GM18873 (cell line): ENCODE measurements around the gene NDOR1.

Experiments
- ATAC-seq: cut with Tn5 transposase; IDR thresholded peaks from one replicate; pipeline ENCODE4 v1.9.1; 2021; ENCODE audit warnings: mild to moderate bottlenecking, moderate library complexity, moderate number of reproducible peaks; ENCODE audit not compliant: unreplicated experiment, low FRiP score

Gene NDOR1

DNA sequence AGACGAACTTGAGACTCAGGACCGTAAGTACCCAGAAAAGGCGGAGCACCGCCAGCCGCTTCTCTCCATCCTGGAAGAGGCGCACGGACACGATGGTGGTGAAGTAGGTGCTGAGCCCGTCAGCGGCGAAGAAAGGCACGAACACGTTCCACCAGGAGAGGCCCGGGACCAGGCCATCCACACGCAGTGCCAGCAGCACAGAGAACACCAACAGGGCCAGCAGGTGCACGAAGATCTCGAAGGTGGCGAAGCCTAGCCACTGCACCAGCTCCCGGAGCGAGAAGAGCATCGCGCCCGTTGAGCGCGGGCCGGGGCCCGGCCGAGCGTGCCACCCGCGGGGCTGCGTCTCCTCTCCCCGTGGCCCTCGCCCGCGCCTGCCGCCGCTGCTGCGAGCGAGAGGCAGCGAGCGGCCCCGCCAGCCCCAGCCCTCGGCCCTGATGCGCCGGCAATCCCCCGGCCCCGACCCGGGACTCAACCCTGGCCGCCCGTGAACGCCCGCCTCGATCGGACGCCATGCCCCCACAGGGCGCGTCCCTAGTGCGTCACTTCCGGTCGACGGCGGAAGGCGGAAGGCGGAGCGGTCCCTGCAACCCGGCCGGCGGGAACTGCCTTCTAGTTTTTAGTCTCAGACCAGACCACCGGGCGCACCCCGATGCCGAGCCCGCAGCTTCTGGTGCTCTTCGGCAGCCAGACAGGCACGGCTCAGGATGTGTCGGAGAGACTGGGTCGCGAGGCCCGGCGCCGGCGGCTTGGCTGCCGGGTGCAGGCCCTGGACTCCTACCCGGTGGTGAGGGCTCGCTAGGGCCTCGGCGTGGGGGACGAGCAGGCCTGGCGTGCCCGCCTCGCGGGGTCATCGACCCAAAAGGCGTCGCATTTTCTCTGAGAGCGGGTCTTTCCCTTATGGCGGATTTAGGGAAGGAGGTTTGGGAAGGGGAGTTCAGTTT is at the start of gene NDOR1, which contains the start of gene TMEM203:
Gene NDOR1, plus strand, starts transcription at position 575 of the 944 bp plus-strand sequence. Its CDS starts 78 bp downstream, at position 653.
Gene TMEM203, minus strand, starts transcription at position 523 of the 944 bp plus-strand sequence. Its CDS starts 234 bp downstream, at position 289.
- no peak for ATAC-seq

DNA sequence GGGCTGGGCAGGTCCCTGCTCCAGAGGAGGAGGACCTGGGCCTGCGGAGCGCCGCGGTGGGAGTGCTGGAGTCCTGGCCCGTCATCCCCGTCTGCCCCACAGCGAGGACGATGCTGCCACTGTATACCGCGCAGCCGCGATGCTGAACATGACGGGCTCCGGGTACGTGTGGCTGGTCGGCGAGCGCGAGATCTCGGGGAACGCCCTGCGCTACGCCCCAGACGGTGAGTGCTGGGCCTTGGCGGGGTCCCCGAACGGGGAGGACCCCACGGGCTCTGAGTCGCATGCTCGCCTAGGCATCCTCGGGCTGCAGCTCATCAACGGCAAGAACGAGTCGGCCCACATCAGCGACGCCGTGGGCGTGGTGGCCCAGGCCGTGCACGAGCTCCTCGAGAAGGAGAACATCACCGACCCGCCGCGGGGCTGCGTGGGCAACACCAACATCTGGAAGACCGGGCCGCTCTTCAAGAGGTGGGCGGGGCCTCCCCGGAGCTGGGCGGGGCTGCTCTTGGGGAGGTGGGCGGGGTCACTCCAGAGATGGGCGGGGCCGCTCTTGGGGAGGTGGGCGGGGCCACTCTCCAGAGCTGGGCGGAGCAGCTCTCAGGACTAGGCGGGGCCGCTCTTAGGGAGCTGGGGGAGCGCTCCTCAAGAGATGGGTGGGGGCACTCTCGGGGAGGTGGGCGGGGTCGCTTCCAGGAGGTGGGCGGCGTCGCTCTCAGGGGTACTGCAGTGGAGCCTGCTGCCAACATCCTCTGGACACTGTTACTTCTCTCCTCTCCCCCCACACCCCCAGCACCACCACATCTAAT is 48.7 kb upstream of the NDOR1 start:
- ATAC-seq: no peak

DNA sequence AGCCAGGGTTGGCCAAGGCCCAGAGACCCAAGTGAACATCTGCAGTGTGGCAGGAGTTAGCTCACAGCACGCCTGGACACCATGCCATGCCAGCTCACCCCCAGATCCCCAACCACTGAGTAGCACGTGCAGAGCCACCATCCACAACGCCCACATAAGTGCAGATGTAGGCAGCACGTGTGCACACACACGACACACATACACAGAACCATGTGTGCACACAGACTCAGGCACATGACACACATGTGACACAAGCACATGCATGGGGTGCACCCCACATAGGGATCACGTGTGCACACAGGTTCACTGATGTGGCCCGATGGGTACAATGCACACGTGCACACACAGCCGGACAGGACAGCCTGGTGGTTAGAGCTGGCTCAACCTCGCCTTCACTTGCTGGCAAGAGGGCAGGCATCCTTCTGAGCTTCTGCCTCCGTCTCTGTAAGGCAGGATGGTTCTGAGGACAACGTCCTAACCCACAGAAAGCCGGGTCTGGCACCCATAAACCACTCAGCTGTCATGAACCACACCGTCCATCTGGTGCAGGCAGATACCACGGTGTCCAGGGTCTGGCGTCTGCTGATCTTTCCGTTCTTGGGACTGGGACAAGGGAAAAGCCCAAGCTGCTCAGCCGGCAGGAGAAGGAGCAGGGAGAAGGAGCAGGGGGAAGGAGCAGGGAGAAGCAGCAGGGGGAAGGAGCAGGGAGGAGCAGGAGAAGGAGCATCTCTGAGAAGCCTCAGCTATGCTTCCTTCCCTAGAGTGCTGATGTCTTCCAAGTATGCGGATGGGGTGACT is 47.7 kb upstream of the NDOR1 start:
- ATAC-seq: no peak

DNA sequence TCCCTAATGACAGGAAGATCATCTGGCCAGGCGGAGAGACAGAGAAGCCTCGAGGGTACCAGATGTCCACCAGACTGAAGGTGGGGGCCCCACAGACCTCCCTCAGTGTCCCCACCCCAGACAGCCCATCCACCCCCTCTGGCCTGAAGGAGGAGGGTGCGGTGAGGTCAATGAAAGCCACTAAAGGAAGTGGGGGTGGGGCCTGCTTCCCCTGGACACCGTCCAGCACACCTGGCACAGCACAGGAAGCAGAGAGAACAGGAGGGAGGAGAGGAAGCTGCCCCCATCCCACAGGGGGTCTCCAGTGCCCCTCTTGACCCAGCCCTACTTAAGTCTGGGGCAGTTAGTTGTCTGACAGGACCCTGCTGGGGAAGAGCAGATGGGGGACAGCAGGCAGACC is 46.9 kb upstream of the NDOR1 start:
- ATAC-seq: no peak

DNA sequence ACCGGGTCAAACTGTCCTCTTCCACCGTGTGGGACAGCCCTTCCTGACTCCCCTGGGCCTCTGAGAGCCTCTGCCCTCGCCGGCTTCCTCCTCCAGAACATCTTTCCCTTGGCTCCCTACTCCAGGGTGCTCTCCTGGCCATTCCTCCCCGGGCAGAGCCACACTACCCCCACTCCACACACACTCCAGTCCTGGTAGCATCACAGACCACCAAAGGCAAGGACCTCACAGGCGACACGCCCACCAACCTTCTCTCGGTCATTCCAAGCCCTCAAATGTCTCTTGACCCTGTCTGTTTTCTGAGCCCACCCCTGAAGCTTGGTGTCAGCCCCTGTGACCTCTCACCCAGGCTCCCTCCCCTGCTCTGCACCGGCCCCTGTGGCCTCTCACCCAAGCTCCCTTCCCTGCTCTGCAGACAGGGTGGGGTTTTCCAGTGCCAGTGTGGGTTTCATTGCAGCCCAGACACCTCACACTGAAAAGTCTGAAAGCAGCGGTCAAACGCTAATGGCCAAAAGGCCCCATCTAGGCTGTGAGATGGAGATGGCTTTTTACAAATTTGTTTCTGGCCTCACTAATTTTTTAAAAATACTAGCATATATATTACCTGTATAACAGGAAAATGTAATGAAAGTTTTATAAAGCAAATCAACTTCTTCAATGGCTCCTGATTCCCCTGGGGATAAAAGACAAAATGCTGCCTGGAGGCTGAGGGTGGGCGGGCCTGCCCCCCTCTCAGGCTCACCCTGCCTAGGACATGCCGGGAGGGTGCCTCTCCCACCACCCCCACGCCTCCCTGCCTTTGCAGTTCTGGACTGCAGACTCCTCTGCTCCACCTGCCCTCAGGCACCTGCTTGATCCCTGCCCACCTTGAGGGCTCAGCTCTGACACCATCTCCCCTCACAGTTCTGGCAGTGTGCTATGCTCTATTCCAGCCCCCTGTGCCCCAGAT is 46.1 kb upstream of the NDOR1 start:
- ATAC-seq: no peak

DNA sequence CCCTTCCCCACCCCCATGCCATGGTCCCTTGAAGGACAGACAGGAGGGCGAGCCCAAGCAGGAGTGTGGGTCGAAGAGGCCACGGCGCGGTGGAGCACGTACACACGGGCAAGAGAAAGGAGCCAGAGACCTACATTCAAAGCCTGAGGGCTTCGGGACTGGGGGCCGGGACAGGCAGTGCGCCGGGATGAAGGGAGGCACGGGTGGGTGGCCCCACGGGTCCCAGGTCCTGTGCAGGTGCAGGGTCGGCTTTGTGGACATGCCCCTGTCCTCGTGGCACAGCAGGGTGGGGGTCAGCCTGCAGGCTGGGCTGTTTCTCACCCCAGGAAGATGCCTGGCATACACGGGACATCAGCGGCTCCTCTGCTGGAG is 45.5 kb upstream of the NDOR1 start:
- no peak for ATAC-seq

DNA sequence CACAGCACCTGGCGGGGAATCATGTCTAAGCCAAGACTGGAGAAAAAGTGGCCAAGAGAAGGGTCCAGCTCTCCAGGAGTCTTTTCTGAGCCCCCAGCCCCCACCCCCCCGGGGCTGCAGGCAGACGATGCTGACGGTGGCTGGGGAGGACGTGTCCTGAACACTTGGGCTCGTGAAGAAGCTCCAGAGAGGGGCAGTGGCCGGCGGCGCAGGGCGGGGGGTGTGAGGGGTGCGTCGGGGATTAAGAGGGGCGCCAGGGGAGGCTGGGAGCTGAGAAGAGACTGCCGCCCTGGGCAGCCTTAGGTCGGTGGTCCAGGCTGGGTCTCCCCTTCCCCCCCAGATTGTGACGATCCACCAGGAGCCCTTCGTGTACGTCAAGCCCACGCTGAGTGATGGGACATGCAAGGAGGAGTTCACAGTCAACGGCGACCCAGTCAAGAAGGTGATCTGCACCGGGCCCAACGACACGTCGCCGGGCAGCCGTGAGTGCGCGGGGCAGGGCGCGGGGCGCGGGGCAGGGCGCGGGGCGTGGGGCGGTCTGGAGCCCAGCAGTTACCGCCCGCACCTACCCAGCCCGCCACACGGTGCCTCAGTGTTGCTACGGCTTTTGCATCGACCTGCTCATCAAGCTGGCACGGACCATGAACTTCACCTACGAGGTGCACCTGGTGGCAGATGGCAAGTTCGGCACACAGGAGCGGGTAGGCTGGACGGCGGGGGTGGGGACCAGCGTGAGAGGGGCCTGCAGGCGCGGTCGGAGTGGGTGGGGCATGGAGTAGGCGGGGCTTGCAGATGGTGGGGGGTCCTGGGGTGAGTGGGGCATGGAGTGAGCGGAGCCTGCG is 44.6 kb upstream of the NDOR1 start:
- ATAC-seq: no peak

DNA sequence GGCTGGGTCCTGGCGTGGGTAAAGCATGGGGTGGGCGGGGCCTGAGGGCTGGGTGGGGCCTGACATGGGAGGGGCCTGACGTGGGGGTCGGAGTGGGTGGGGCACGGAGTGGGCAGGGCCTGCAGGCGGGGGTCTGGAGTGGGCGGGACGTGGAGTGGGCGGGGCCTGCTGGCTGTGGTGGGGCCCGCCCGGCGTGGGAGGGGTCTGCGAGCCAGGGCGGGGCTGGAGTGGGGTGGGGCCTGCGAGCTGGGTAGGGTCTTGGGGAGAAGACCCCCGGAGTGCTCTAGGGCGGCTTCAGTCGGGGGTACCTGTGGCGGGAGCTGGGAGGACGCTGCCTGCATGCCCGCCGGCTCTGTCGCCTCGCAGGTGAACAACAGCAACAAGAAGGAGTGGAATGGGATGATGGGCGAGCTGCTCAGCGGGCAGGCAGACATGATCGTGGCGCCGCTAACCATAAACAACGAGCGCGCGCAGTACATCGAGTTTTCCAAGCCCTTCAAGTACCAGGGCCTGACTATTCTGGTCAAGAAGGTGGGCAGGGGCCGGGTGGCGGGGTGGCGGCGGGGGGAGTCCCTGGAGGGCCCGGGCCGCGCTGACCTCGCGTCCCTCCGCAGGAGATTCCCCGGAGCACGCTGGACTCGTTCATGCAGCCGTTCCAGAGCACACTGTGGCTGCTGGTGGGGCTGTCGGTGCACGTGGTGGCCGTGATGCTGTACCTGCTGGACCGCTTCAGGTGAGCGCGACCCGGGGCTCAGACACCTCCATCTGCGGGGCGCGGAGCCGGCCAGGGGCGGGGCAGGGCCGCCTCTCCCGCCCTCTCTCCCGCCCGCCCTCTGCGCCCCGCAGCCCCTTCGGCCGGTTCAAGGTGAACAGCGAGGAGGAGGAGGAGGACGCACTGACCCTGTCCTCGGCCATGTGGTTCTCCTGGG is 43.7 kb upstream of the NDOR1 start:
- ATAC-seq: no peak

DNA sequence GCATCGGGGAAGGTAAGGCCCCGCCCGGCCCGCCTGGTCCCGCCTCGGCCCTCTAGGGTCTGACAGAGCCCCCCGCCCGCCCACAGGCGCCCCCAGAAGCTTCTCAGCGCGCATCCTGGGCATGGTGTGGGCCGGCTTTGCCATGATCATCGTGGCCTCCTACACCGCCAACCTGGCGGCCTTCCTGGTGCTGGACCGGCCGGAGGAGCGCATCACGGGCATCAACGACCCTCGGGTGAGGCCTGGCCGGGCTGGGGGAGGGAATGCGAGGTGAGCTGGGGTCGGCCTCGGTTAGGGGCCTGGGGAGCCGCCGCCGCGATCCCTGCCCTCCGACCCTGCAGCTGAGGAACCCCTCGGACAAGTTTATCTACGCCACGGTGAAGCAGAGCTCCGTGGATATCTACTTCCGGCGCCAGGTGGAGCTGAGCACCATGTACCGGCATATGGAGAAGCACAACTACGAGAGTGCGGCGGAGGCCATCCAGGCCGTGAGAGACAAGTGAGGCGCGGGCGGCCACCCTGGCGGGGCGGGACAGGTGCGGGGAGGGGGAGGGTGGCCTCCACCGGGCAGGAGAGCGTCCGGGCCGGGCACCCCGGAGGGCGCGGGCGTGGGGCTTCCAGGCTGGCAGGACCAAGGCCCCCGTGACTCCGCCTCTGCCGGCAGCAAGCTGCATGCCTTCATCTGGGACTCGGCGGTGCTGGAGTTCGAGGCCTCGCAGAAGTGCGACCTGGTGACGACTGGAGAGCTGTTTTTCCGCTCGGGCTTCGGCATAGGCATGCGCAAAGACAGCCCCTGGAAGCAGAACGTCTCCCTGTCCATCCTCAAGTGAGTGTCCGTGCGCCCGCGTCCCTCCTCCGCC is 42.8 kb upstream of the NDOR1 start:
- ATAC-seq: no peak

DNA sequence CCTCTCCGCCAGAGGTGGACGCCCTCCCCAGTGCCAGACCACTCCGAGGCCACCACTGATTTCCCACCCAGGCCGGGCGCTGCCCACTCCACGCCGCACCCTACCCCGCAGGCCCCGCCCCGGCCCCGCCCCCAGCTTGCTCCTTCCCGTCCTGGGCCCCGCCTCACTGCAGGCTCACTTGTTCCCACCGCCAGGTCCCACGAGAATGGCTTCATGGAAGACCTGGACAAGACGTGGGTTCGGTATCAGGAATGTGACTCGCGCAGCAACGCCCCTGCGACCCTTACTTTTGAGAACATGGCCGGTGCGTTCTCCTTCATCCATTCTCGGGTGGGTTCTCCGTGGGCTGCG is 42.2 kb upstream of the NDOR1 start:
- ATAC-seq: no peak

DNA sequence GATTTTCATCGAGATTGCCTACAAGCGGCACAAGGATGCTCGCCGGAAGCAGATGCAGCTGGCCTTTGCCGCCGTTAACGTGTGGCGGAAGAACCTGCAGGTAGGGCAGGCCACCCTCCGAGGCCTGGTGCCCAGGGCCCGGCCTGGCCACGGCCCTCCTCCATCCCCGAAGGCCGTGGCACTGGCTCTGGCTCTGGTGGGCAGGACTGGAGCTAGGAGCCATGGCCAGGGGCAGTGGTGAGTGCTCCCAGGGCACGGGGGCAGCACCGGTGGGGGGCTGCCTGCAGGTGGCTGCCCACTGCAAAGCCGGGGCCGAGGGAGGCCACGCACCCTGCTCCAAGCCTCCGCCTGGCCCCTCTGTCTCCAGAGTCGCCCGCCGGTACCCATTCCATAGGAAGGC is 41.7 kb upstream of the NDOR1 start:
- ATAC-seq: no peak

DNA sequence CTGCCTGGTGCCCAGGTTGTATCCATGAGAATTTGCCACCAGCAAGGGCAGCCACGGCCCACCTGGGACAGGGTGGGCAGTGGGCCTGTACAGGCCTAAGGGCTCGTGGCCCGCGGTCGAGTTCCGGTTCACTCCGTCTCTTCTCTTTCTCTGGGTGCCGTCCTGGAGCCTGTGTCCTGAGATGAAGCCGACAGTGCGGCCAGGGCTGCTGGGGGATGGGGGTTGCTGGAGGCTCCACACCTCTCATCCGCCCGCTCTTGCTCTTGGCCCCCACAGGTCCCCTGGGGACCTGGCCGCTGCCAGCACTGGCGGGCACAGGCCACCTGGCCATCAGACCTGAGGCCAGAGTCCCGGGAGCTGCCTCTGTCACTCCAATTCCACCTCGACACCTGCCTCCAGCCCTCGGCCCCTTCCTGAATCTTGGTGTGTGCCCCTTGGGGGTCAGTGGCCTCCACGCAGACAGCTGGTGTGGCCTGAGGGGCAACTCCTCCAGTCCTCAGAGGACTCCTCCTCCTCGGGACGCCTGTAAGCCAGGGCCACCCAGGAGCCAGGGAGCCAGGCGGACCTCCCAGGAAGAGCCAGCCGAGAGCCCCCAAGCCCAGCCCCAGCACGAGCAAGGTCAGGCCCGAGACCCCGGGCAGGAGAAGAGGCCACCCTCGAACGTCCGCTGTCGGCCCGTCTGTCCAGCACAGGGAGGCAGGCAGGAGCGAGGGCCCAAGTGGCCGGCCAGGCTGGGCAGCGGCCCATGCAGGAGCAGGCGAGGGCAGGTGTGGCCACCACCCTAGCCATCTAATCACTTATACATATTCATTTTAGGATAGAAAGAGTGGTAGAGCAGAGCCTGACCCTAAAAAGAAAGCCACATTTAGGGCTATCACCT is 40.9 kb upstream of the NDOR1 start:
- no peak for ATAC-seq

DNA sequence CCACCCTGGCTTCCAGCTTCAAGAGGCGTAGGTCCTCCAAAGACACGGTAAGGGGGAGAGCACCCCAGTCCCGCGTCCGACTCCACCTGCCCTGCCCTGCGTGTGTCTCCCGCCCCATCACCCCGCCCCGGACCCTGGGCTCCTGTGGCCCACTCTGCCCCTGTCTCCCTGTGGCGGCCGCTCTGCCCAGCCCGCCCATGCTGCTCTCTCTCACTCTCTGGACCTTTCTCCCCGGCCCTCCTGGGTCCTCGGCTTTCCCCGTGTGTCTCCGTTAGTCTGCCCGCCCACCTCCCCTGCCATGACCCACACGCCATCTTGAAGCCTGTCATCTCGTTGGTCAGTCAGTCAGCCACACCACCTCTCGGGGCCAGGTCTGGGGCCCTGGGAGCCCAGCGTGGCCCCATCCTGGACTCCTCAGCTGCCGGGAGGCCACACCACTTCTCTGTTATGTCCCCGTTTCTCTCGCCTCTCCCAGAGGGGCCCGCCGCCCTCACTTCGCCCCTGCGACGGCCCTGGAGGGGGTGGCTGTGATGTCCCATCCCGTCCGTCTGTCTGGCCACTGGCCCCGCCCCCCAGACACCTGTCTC is 40.2 kb upstream of the NDOR1 start:
- no peak for ATAC-seq

DNA sequence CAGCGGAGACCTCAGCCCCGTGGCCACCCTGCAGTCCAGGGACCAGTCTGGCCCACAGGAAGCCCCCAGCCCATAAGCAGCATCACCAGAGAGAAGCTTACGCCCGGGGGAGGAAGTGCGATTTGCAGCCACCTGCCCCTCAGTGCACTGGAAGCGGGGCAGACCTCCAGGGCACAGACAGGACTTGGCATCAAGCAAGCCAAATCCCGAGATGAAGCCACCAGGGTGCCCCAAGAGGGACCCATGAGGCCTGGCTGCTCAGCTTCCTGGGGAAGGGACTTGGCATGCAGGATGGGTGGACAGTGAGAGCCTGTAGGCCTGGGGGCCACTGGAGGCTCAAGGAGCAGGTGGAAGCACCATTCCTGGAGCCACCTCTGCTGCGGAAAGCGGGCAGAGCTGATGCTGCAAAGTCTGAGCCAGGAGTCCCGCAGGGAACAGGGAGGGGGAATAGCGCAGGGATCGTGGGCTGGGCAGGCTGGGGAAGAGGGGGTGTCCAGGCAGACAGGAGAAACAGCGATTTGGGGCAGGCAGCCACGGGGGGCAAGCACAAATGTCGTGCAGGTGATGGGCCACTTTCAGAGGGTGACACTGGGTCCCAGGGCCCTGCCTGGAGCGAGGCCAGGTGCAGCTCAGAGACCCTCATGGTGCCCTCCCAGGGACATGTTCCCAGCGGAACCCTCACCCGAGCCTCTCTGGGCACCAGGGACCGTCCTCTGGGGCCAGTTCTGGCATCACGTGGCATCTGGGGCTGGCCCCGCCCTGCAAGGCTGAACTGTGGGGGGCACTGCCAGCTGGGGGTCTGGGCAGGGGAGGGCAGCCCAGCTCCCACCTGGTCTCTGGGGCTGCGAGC is 38.9 kb upstream of the NDOR1 start:
- no peak for ATAC-seq
